ENCODE results near the gene PDE7B. TPM values are rescaled to one million over a fixed set of nuclear protein-coding genes. Genes with fewer than 3 reads are reported as not detected.

The PDE7B gene
- total RNA-seq, 1 donor from 2014 or later, result 12.6 TPM

- intact Hi-C loops (cut with micrococcal nuclease), result no loop called here
- no peak overlapping the region for H3K4me3 ChIP-seq
- peak overlapping the region; percentile 88 for H3K27ac ChIP-seq (replicated peaks)
- no peaks in the 10 kb centered on the region for H3K9me3 ChIP-seq (replicated peaks)
- no peak for DNase-seq
- H3K36me3 ChIP-seq, result no peaks in the 10 kb centered on the region
- TF ChIP-seq CTCF (IDR thresholded peaks at IDR 0.05; ENCODE audit: borderline replicate concordance), result no peak
- H3K4me1 ChIP-seq, result peaks cover 90% of the 10 kb centered on the region
- no peaks in the 10 kb centered on the region for H3K27me3 ChIP-seq (ENCODE audit: low read depth)
Observed at GRCh38 chr6:136069119-136069518, 217.6 kb downstream of the PDE7B start.

GRCh38 chr6:136070815-136071214 lies 219.3 kb downstream of the PDE7B start:
- DNase-seq, result no peak
- no peaks in the 10 kb centered on the region for H3K27me3 ChIP-seq (ENCODE audit: low read depth)
- intact Hi-C loops (cut with micrococcal nuclease), result no loop called here
- H3K27ac ChIP-seq (replicated peaks), result peak overlapping the region; percentile 88
- no peaks in the 10 kb centered on the region for H3K36me3 ChIP-seq
- peaks cover 77% of the 10 kb centered on the region for H3K4me1 ChIP-seq
- H3K4me3 ChIP-seq, result no peak overlapping the region
- no peaks in the 10 kb centered on the region for H3K9me3 ChIP-seq (replicated peaks)
- no peak for TF ChIP-seq CTCF (IDR thresholded peaks at IDR 0.05; ENCODE audit: borderline replicate concordance)

GRCh38 chr6:136072691-136073090 lies 221.2 kb downstream of the PDE7B start:
- peaks cover 78% of the 10 kb centered on the region for H3K4me1 ChIP-seq
- no peaks in the 10 kb centered on the region for H3K9me3 ChIP-seq (replicated peaks)
- no peaks in the 10 kb centered on the region for H3K36me3 ChIP-seq
- no peaks in the 10 kb centered on the region for H3K27me3 ChIP-seq (ENCODE audit: low read depth)
- H3K4me3 ChIP-seq, result peak overlapping the region; percentile 24
- peak; percentile 52 for DNase-seq
- intact Hi-C loops (cut with micrococcal nuclease), result no loop called here
- TF ChIP-seq CTCF (IDR thresholded peaks at IDR 0.05; ENCODE audit: borderline replicate concordance), result no peak
- peak overlapping the region; percentile 88 for H3K27ac ChIP-seq (replicated peaks)

GRCh38 chr6:136073216-136073615 lies 221.7 kb downstream of the PDE7B start:
- peak overlapping the region; percentile 88 for H3K27ac ChIP-seq (replicated peaks)
- no peak overlapping the region for H3K4me3 ChIP-seq
- H3K27me3 ChIP-seq (ENCODE audit: low read depth), result no peaks in the 10 kb centered on the region
- peaks cover 78% of the 10 kb centered on the region for H3K4me1 ChIP-seq
- DNase-seq, result no peak
- no peaks in the 10 kb centered on the region for H3K9me3 ChIP-seq (replicated peaks)
- TF ChIP-seq CTCF (IDR thresholded peaks at IDR 0.05; ENCODE audit: borderline replicate concordance), result no peak
- intact Hi-C loops (cut with micrococcal nuclease), result no loop called here
- no peaks in the 10 kb centered on the region for H3K36me3 ChIP-seq

GRCh38 chr6:136076496-136076895 lies 225.0 kb downstream of the PDE7B start:
- Histone ChIP-seq H3K27ac (replicated peaks) (peak overlapping the region; percentile 88), H3K27me3 (ENCODE audit: low read depth) (no peaks in the 10 kb centered on the region), H3K4me1 (peaks cover 78% of the 10 kb centered on the region), H3K36me3 (no peaks in the 10 kb centered on the region), H3K4me3 (no peak overlapping the region), H3K9me3 (replicated peaks) (no peaks in the 10 kb centered on the region)
- DNase-seq, result no peak
- no peak for TF ChIP-seq CTCF (IDR thresholded peaks at IDR 0.05; ENCODE audit: borderline replicate concordance)
- intact Hi-C loops (cut with micrococcal nuclease), result no loop called here

Measured in left ventricle myocardium inferior (tissue), 1 donor.